Measurements from ENCODE around the gene HARBI1.

- TF ChIP-seq HDAC6 (IDR thresholded peaks at IDR 0.05; ENCODE audit: low read depth, low read length) = no peak
- no peak for TF ChIP-seq CTCF (IDR thresholded peaks at IDR 0.05; ENCODE audit: control extremely low read depth in 1 of 3, insufficient read depth in 1 of 3, low read depth in 1 of 3, low read length in 3 of 3)
- TF ChIP-seq ZNF274 (IDR thresholded peaks at IDR 0.05; ENCODE audit: borderline replicate concordance, extremely low read depth, low read length) = no peak
- no peak for TF ChIP-seq JUN (IDR thresholded peaks at IDR 0.05; ENCODE audit: low read depth, low read length)
- TF ChIP-seq USF2 (IDR thresholded peaks at IDR 0.05; ENCODE audit: low read length) = no peak
- TF ChIP-seq YY1 (IDR thresholded peaks at IDR 0.05; ENCODE audit: low read depth, low read length) = no peak
- no peak for TF ChIP-seq EZH2 (IDR thresholded peaks at IDR 0.05; ENCODE audit: low read depth, low read length, severe bottlenecking)
Observed at GRCh38 chr11:46658259-46658658, 41.2 kb upstream of the HARBI1 start.

Measured in H1 (cell line).